ENCODE results near the gene CDK9.
"Not testable (repeated sequence)": the region's sequence is repeated elsewhere in the genome, so short reads cannot be mapped to it uniquely, and the experiment has no call there.

CDK9 gene

DNA sequence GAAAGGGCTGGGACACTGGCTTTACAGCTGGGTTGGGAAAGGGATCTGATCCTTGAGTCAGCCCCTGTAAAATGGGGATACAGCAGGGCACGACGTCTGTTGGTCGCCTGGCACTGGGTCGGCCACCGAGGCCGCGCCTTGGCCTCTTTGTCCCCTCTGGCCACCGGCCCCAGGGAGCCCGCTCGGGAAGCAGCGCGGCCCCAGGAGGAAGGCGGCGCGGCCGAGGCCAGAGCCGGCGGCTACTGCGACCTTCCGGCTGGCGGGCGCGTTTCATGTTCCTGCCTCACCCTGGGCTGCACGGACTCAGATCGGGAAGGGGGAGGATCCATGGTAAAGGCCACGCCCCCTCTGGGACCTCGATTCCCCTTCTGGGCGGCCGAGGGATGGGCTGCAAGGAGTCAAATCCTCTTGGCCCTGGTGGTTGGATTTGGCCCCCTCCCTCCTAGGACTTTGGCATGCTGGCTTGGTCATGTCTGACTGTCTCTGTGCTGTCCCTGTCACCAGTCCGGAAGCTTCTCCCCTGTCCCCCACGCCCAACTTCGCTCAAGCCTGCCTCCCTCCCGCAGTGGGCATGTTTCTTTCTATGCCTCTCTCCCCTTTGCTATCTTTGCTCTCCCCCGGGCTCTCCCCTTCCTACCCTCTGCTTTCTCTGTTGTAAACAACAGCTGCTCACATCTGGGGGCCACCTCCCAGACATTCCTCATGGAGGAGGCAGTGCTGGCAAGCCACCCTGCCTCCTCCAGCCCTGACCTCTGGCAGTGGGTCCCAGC lies 42.6 kb downstream of the CDK9 start:
- DNase-seq: peak; percentile 85

DNA sequence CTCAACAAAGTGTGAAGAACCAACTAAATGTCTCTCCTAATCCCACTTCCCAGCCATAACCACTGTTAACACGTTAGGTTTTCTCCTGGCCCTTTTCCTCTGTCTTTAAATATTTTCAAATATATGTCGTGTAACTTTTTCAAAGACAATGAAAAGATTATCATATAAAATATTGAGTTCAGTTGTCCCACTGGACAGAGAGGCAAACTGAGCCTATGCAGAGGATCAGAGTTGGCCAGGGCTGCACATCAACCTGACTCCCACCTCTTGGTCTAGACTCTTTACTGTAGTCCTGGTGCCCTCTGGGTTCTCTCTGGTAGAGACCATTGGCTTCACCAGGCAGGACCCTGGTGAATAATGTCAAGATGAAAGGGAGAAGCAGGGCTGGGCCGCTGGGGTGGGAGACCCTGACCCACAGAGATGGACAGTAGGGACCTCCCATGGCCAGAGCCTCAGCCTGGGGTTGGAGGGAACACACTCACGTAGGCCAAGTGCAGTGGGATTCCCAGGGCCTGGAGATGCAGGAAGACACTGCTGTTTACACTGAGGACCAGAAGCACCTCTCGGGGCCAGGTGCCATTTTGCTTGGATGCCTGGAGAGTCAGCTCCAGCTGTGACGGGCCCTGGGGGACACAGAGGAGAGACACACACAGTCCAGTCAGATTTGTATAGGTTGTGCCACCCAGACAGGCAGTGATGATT lies 43.5 kb downstream of the CDK9 start:
- no peak for DNase-seq

DNA sequence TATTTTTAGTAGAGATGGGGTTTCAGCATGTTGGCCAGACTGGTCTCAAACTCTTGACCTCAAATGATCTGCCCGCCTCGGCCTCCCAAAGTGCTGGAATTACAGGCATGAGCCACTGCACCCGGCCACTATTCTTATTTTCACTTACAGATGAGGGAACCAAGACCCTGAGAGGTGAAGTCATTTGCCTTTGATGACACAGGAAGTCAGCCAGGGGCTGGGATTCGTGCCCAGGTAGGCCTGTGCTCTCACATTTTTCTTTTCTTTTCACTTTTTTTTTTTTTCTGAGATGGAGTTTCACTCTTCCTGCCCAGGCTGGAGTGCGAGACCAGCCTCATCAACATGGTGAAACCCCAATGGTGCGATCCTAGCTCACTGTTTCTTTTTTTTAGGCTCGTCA lies 46.4 kb downstream of the CDK9 start:
- no peak for DNase-seq

DNA sequence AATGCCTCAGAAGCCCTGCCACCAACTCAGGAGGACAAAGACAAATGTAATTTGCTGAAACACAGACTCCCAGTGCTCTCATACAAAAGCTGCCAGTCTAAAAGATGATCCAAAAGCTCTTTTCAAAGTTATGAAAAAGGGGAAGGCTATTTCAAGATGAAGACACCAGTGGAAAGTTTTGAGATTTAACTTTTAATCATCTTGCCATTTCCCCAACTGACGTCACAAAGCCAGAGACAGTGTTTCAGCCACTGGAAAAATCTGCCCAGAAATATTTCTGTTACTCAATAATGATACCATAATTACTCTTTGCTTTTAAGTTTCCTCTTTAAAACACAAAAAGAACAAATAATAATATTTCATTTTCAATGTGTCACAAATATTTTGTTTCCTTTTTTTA lies 47.7 kb downstream of the CDK9 start:
- DNase-seq: no peak

DNA sequence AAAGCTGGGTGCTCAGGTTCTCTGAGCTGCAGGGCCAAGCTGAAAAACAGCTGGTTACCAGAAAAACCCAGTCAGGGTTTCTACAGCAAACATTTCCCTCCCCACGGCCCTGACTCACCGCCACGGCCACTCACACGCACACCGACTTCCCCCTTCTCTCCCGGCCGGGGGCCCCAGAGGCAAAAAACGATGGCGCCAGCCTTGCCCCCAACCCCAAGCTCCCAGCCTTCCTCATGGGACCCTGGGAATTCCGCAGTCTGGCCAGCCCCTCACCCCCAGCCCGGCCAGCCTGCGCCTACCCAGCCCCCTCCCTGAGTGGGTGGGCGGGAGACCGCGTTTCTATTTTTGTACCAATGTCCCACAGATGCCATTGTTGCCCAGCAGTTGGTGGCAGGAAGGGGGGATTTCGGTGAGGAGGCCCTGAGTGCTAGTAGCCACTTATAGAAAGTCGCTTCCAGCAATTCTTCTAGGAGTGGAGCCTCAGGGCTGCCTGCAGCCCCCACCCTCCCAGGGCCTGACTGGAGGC lies 50.2 kb downstream of the CDK9 start:
- no peak for DNase-seq

DNA sequence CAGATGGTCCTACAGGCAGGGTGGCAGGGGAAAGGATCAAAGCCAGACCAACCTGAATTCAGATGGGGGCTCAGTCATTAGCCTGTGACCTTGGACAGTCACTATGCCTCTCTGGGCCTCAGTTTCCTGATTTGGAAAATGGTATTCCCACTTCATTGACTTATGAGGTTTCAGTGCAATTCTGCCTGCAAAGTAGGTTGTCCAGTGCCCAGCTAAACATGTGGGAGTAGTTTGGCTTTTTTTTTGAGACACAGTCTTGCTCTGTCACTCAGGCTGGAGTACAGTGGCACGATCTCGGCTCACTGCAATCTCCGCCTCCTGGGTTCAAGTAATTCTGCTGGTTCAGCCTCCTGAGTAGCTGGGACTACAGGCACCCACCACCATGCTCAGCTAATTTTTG lies 50.7 kb downstream of the CDK9 start:
- not testable (repeated sequence) for DNase-seq

DNA sequence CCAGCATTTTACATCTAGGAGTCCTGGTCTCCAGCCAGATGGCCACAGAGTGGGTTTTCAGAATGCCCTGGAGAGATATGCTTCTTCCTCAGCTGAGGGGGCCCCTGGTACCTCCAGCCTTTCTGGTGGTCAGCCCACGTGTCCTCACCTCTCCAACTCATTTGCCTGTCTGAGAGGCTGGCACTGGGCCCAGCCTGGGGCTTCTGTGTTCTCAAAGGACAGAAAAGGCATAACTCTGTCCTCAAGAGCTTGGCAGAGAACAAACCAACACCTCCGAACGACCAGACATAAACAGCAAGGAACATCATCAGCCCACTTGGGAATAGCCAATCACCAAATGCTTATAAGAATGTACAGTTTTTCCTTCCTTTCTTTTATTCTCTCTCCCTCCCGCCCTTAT lies 51.5 kb downstream of the CDK9 start:
- no peak for DNase-seq

DNA sequence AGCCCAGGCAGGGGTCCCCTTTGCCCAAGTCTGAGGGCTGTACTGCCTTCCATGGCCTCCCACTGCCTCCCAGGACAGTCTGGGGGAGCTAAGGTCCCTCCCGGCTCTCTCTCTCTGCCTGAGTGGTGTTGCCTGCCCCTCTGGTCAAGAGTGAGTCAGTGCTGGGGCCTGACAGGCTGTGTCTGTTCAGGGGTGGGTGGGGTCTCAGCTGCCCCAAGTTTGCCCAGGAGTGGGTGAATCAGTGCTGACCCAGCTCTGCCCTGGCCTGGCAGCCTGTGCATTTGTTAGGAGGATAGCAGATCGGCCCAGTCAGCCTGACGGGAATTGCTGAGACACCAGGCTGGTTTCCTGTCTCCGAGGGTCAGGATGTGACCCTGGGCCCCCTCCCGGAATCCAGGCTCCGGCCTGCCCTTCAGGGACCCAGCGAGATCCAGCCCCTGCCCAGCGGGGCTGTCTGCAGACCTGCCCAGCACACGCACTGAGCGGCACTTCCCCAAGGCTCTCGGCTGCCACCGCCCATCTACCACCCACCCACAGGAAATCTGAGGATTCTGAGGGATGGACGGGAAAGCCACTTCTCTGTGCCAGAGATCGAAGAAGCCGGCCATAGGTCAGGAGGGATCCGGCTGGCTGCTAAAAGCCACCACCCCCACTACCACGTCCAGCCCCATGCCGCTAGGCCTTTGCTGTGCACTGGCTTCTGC lies 52.7 kb downstream of the CDK9 start:
- DNase-seq: no peak

Data from NCI-H69 (cell line).